Measurements from ENCODE around the gene FGF14. TPM values are rescaled to one million over a fixed set of nuclear protein-coding genes. Genes with fewer than 3 reads are reported as not detected.

FGF14 gene
- total and polyA plus RNA-seq, 2 donors (not counting 3 experiments of a cell fraction or from before 2014, with no cell fraction given): not detected

- ChIA-PET POLR2A (no interaction called here), CTCF (no interaction called here)
- H3K79me2 ChIP-seq (ENCODE audit: control insufficient read depth, insufficient read depth, low read length): no peaks in the 10 kb centered on the region
- no peaks in the 10 kb centered on the region for H3K27me3 ChIP-seq (ENCODE audit: control insufficient read depth in 2 of 2, insufficient read depth in 2 of 2, low read length in 2 of 2)
- no peak overlapping the region for H3K4me2 ChIP-seq (ENCODE audit: insufficient read depth, low read length)
- H3K4me1 ChIP-seq (ENCODE audit: control insufficient read depth, extremely low read depth, insufficient read depth, low read length): no peaks in the 10 kb centered on the region
- no peak overlapping the region for H3K4me3 ChIP-seq (replicated peaks in 1 of 3; ENCODE audit: insufficient read depth in 1 of 3, low read depth in 1 of 3, low read length in 3 of 3)
- H3K36me3 ChIP-seq (ENCODE audit: control insufficient read depth in 2 of 2, extremely low read depth in 1 of 2, insufficient read depth in 2 of 2, low read length in 2 of 2): no peaks in the 10 kb centered on the region
- BruUV-seq (replicated peaks): no TSS peak
- H2AFZ ChIP-seq (ENCODE audit: low read depth, low read length): no peak overlapping the region
- no peaks in the 10 kb centered on the region for H4K20me1 ChIP-seq (replicated peaks; ENCODE audit: control insufficient read depth, extremely low read depth, insufficient read depth, low read length)
- FAIRE-seq (no peak), DNase-seq (ENCODE audit: low read depth, low spot score) (no peak)
- no peak overlapping the region for H3K9ac ChIP-seq (replicated peaks; ENCODE audit: extremely low read depth, insufficient read depth, low read length)
- intact Hi-C loops (cut with micrococcal nuclease) (no loop called here), dilution Hi-C loops (cut with MboI; ENCODE audit: extremely low pct_ligation_motif_present, low sequenced_read_pairs) (no loop called here)
- TF ChIP-seq GATA2 (IDR thresholded peaks at IDR 0.05; ENCODE audit: insufficient read depth, insufficient read length, low read depth, low read length) (no peak), CTCF (IDR thresholded peaks at IDR 0.05; ENCODE audit: extremely low read depth in 1 of 2, insufficient read depth in 1 of 2, low read depth in 1 of 2, low read length in 2 of 2) (no peak), MYC (IDR thresholded peaks at IDR 0.05; ENCODE audit: low read depth, low read length) (no peak), MAX (IDR thresholded peaks at IDR 0.05; ENCODE audit: insufficient read depth, insufficient read length) (no peak), JUN (IDR thresholded peaks at IDR 0.05; ENCODE audit: borderline replicate concordance, insufficient read depth, insufficient read length, low read depth) (no peak), POLR2AphosphoS5 (IDR thresholded peaks at IDR 0.05; ENCODE audit: insufficient read depth, low read depth, low read length) (no peak), POLR2A (IDR thresholded peaks at IDR 0.05; ENCODE audit: low read depth, low read length) (no peak), EZH2 (IDR thresholded peaks at IDR 0.05; ENCODE audit: borderline replicate concordance, low read depth, low read length, severe bottlenecking) (no peak), FOS (IDR thresholded peaks at IDR 0.05; ENCODE audit: borderline replicate concordance, insufficient read depth, low read length) (no peak)
- no peak overlapping the region for H3K27ac ChIP-seq (ENCODE audit: insufficient read depth, low read depth, low read length)
- H3K9me3 ChIP-seq (replicated peaks; ENCODE audit: control insufficient read depth, insufficient read depth, low read length): no peaks in the 10 kb centered on the region
- no peaks in the 10 kb centered on the region for H3K9me1 ChIP-seq (replicated peaks; ENCODE audit: control insufficient read depth, extremely low read depth, insufficient read depth, low read length)
These were observed 76.5 kb downstream of the FGF14 start for GRCh38 chr13:102325321-102325720.
